Stimulated activated CD8-positive, alpha-beta memory T cell treated with anti-CD3 and anti-CD28 coated beads, Interleukin-2, amount 100 ng/mL, for 1 hour (primary cell): ENCODE measurements around the gene CASZ1.

Experiments used
- DNase-seq, 2 donors: peaks; one replicate each; pipeline ENCODE4 v3.0.0-alpha.2; 2020; ENCODE audit warnings: low read depth in 2 of 2

Gene CASZ1, protein sequence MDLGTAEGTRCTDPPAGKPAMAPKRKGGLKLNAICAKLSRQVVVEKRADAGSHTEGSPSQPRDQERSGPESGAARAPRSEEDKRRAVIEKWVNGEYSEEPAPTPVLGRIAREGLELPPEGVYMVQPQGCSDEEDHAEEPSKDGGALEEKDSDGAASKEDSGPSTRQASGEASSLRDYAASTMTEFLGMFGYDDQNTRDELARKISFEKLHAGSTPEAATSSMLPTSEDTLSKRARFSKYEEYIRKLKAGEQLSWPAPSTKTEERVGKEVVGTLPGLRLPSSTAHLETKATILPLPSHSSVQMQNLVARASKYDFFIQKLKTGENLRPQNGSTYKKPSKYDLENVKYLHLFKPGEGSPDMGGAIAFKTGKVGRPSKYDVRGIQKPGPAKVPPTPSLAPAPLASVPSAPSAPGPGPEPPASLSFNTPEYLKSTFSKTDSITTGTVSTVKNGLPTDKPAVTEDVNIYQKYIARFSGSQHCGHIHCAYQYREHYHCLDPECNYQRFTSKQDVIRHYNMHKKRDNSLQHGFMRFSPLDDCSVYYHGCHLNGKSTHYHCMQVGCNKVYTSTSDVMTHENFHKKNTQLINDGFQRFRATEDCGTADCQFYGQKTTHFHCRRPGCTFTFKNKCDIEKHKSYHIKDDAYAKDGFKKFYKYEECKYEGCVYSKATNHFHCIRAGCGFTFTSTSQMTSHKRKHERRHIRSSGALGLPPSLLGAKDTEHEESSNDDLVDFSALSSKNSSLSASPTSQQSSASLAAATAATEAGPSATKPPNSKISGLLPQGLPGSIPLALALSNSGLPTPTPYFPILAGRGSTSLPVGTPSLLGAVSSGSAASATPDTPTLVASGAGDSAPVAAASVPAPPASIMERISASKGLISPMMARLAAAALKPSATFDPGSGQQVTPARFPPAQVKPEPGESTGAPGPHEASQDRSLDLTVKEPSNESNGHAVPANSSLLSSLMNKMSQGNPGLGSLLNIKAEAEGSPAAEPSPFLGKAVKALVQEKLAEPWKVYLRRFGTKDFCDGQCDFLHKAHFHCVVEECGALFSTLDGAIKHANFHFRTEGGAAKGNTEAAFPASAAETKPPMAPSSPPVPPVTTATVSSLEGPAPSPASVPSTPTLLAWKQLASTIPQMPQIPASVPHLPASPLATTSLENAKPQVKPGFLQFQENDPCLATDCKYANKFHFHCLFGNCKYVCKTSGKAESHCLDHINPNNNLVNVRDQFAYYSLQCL (N-terminal part only)

DNA sequence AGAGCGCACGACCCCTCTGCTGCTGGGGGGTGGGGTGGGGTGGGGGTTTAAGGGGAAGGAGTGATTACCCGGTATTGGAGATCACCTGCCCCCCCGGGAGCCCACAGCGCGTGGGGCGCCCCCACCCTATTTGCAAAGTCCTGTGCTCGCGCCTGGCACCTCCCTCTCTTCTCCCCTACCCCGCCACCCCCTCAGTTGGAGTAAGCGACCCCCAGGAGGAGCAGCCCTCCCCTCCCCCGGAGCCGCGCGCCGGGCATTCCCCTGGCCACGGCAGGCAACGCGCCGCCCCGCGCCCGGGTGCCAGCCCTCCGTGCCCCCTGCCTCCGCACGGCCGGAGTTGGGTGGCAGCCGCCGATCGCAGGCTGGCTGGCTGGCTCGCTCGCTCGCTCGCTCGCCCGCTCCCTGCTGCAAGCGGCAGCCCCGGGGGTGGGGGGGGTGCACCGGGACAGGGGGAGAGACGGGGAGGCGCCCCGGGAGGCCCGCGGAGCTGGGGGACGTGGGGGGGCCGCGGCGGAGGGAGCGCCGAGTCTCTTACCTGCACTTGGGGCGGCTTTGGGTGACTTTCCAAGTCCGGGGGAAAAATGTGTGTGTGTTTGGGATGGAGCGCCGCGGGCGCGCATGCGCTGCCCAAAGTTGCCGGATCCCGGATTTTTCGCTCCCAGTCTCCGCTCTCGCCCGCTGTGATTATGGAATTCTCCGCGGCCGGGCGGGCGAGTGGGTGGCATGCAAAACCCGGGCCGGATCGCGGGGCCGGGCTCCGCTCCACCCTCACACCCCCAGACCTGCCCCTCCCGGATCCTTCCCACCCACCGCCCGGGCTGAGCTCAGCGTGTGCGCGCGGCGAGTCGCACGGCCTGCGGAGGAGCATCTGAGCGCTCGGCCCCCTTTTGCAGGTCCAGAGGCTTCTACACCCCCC is at the start of gene CASZ1:
TSS of gene CASZ1 (minus strand) at position 618 of the 916 bp plus-strand sequence. CDS start 102,757 bp downstream, outside the sequence.
- no peak for DNase-seq

DNA sequence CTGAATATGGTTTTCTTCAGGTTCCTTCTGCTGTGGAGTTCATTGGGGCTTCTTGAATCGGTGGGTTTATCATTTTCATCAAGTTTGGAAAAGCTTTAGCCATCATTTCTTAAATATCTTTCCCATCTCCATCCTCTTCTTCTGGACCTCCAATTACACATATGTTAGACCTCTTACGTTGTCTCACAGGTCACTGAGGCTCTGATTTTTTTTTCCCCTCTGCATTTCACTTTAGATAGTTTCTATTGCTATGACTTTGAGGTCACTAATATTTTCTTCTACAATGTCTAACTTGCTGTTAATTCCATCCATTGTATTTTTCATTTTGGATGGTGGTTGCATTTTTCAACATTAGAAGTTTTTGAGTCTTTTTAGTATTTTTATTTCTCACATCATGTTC is 47.3 kb upstream of the CASZ1 start:
- DNase-seq = no peak

DNA sequence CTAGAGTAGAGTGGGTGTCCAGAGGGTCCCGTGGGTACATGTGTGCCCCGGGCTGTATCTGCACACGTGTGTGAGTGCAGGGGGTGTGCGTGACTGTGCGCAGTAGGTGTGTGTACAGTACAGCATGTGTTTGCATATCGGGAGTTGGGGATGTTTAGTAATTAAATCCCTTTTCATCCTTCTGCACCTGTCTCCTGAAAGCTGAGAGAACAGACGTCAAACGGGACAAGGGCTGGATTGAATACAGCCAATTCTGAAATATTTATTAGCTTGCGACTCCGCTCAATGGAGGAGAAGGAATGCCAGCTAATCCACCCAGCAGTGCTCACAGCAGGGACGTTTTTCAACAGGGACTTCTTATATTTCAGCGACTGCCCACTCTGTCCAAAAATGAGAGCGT is 44.7 kb upstream of the CASZ1 start:
- DNase-seq = no peak

DNA sequence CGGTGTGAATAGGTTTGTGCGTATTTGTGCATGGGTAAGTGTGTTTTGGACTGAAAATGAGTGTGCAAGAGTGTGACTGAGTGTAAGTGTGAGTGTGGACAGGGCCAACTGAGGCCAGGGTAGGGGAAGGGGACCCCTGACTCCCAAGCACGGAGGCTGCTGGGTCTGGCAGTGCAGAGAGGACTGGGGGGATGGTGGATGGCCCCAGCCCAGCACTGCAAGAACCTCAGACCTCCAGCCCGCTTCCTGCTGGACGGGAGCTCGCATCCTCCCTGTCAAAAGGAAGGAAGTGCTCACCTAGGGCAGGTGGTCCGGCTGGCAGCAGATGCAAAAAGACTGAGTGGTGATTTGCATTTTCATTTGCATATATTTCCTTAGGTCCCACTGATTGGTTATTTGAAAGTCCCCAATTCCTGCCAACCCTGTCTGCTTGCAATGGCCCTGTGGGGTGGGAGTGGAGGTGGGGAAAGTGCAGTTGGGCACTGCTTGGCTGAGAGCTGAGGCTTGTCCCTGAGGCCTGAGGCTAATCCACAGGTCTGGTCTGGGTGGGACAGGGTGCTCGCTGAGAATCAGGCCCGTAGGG is 42.8 kb upstream of the CASZ1 start:
- no peak for DNase-seq

DNA sequence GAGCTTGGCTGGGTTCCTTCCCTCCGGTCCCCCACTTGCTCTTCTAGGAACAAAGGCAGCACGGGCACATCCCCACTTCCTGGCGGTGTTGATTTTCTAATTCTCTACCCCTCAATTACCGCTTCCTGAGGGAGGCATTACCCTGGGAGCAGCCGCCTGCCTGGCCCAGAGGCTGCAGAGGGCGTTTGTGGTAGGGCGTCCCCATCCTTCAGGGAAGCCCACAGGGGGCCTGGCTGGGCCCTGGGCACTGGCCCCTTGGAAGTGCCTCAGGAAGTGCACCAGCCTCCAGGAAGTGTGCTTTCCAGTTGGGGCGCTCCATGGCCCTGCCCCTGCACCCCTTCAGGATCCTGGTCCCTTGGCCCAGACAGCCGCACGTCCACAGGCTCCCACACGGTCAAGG is 42.1 kb upstream of the CASZ1 start:
- DNase-seq = no peak

DNA sequence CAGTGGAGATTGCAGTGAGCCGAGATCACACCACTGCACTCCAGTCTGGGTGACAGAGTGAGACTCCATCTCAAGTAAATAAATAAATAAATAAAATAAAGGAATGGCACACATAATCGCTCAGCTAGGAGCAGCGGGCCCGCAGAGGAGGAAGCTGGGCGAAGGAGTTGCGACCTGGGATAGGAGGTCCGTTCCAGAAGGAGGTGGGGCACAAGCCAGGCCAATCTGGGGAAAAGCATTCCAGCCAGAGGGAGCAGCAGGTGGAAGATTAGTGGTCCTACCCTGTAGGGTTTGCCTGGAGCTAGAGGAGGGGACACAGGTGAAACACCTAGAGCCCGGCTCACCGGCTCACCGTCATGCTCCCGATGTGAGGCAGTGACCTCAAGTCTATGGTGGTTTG is 40.3 kb upstream of the CASZ1 start:
- no peak for DNase-seq

DNA sequence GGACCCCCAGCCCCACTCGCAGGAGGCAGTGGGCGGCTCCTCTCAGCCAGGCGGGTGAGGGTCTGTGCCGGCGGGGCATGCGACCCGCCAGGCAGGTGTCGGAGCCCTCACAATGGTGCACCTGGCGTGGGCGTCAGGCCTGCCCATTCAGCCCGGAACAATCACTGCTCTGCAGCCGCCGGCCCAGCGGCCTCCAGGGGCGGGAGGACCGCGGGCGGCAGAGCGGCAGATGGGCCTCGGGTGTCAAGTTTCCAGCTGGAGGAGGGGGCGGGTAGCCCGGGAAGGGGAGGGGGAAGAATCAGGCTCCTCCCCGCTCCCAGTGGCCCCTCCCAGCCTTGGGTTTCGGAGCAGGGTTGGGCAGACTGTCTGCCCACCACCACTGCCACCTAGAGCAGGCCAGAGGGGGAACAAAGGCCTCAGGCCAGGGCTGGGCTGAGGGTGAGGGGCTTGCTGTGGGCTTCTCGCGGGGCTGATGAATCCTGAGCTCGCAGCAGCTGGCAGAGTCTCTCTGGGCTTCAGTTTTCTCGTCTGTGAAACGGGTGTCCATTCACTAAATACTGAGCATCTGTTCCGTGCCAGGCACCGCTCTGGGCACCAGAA is 39.5 kb upstream of the CASZ1 start:
- DNase-seq = no peak

DNA sequence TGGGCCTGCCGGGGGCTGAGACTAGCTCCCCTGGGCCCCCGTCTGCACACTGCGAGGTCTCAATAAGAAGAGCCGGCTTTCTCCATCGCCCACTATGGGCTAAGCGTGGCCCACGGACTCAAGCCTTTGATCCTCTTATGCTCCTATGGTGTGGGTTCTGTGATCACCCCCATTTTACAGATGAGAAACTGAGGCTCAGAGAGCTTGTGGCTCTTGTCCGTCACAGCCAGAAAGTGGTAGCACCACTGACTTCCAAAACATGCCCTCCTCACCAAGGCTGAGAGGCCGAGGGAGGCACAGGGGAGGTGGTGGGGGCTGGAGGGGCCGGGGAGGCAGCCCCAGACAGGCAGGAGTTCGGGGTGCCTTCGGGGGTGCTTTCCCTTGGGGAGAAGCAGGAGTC is 39.0 kb upstream of the CASZ1 start:
- DNase-seq = no peak

DNA sequence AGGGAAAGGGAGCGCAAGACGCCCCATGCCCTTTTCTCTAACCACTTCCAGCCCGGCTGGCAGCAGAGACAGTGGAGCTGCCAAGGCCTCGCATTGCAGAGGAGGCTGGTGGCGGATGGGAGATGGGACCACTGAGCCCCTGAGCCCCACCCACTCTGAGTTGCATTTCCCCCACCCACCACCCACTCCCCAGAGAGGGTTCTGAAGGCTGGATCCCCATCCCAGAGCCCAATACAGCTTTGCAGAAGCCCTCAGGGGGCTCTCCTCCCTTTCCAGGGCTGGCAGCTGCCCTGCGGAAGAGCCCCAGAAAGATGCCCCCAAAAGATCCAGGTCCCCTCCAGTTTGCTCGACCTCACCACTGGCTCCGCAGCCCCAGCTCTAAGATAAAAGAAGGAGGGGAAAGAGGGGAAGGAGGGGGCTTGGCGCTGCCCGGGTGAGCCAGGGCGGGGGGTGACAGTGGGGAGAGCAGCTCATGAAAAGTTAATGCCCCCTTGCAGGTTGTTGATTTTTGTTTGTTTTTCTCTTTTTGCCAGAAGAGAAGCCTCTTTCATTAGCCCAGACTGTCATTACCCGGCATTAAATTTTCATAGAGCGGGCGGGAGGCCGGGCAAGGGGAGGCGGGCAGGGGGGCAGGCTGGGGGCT is 38.4 kb upstream of the CASZ1 start:
- no peak for DNase-seq

DNA sequence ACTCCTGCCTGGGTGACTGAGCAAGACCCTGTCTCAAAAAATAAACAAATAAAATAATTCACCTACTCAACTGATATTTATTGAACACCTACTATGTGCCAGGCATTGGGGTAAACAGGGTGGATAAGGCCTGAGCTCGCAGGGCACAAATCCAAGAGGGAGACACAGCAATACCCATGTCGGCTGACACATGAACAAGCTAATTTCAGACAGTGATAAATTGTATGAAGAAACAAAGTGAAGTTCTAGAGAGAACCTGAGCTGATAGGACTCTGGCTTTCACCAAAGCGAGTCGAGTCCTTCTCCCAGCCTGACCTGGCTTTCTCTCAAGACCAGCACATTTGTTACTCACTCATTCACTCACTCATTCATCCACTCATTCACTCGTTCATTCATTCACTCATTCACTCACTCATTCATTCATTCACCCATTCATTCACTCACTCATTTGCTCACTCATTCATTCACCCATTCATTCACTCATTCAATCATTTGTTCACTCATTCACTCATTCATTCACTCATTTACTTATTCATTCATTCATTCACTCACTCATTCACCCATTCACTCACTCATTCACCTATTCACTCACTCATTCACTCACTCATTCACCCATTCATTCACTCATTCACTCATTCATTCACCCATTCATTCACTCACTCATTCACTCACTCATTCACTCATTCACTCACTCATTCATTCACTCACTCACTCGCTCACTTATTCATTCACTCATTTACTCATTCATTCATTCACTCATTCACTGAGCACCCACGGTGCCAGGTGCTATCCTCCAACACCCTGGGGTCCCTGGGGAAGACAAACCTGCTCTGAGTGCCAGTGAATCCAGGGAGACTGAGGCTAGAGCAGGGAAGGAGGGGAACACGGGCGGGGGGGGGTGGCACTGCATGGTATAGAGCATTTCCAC is 37.4 kb upstream of the CASZ1 start:
- DNase-seq = no peak

DNA sequence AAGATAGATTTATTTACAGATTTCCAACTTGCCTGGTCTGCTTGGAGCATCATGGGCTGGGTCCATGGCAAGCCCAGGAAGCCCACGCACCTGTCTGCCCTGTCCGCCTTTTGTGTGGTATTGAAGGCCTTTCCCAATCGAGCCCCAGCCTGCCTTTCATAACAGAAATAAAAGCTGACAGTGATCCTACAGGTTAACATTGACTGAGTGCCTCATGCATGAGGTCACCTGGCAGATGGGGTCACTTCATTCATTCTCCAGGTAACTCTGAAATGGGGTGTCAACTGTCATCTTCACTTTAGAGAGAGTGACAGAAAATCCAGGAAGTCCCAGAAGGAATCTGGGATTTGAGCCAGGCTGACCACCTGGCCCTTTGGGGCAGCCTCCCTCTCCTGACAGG is 36.3 kb upstream of the CASZ1 start:
- DNase-seq = no peak

DNA sequence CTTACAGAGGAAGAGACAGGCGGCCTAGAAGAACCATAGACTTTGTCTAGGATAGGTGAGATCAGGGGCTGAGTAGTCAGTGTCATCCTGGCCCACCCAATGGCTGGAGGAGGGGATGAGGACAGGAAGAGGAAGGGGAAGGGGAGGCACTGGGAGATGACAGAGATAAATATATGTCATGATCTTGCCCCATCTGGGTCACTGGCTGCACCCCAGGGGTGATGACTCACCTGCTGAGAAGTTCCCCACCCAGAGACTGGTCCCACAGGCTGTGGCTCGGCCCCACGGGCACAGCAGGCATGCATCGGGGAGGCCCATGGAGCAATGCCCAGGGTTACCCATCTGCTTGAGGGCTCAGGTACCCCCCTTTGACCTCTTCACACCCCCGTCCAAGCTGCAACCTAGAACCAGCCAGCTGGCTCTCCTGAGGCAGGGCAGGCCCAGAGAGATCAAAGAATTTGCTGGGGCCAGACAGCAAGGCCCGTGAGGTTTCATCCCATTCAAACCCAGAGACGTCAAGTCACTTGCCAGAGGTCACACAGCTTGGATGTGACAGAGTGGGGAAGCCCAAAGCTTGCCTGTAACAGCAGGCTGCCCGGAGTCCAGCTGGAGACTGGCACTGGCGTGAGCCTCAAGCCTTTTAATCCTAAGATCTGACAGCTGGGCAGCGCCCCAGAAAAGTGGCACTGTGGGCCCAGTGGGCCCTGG is 34.7 kb upstream of the CASZ1 start:
- DNase-seq = no peak

DNA sequence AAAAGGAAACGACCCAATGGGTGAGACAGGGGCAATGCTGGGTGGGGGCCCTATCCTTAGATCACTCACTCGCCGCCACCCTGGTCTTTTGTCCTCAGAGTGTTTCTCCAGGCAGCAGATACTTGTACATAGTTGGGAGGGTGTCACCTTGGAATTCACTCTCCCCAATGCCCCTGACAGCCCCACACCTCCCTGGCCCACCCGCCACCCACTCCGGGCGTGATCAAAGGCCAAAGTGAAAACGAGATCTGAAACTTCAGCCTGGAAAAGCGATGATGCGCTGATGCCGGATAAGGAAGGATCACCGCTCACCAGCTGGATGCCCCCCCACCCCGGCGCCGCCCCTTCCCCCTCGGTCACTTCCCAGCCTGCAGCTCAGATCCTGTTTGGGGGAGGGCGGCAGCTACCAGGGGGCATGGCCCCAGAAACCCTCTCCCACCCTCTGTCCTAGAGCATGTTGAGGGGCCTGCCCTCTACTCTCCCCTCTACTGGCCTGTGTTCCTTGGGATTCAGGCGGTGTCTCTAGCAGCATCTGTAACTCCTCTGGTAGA is 33.6 kb upstream of the CASZ1 start:
- DNase-seq = no peak

DNA sequence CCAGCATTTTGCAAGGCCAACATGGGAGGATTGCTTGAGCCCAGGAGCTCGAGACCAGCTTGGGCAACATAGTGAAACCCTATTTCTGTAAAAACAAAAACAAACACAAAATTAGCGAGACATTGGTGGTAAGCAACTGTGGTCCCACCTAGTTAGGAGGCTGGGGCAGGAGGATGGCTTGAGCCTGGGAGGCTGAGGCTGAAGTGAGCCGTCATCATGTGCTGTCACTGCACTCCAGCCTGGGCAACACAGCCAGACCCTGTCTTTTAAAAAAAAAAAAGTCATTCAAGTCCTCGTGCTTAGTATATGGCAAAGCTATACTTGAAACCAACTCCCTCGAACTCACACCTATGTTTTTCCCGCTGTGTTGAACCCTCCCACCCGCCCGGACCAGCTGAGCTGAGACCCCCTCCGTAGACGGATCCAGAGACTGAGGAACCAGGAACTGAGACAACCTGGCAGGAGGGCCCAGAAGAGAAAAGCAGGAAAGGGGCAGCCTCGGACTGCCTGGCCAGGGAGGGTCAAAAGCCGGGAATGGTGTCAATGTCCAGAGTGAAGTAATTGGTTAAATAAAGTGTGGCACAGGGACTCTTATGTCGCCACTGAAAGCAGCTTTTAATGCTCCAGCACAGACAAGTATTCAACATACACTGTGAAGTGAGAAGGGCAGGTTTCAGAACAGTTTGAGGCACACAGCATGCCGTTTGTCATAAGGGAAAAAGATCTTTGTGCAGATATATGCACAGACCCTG is 32.8 kb upstream of the CASZ1 start:
- no peak for DNase-seq

DNA sequence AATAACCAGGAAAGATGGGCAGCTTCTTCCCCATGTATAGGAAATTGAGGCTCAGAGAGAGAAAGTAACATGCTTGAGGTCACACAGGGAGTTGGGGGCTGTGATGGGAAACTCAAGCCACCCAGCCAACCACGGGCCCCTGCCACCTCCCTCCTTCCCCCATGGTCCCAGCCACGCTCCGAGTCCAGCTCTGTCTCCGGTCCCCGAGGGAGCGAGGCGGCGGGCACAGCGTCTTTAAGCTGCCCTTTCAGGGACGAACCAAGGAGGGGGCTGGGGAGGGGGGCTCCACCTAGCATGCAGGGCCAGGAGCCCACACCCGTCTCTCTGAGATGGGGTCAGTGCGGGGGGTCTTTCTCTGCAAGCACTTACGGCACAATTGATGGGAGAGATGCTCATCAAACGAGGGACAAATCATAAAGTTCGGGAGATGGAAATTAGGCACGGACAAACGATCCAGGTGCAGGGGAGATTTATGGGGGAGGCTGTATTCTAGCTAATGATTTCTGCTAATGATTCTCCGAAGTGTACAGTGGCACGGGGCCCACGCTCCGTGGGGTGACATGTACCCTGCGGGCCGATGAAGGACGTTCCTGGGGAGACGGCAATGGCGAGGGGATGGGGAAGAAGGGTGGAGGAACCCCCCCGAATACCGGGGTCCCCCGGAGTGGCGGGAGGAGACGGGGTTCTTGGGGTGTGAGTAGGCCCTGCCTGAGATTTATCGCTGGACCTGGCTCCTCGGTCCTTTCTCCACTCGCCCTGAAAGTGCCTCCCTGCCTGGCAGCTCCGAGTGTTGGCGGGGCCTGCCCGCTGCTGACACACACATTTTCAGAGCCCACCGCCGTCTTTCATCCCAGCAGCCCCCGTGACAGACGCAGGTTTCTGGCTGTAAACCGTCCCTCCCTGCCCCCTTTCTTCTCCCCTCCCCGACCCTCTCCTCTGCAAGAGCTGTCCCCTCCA is 31.2 kb upstream of the CASZ1 start:
- DNase-seq = no peak

DNA sequence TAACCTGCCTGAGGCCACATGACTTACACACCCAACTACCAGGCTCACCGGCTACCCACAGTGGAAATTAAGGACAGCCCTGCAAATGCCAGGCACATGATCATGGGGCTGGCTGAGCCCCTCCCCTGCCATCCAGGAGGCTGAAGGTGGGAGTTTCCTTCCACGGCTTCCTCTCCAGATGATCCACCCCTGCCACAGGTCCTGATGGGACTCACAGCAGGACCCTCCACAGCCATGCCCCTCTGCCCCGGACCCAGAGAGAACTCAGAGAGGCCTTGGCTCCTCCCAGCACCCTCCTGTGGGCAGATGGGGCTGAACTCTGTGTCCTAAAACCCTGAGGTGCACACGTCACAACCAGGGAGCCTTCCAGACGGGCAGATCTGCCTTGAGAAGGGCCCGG is 29.1 kb upstream of the CASZ1 start:
- DNase-seq = no peak
